ENCODE measurements around the gene ZNF414. TPM values are rescaled to one million over a fixed set of nuclear protein-coding genes. Genes with fewer than 3 reads are reported as not detected.
"Not testable (repeated sequence)": the region's sequence is repeated elsewhere in the genome, so short reads cannot be mapped to it uniquely, and the experiment has no call there.

ZNF414 gene, protein sequence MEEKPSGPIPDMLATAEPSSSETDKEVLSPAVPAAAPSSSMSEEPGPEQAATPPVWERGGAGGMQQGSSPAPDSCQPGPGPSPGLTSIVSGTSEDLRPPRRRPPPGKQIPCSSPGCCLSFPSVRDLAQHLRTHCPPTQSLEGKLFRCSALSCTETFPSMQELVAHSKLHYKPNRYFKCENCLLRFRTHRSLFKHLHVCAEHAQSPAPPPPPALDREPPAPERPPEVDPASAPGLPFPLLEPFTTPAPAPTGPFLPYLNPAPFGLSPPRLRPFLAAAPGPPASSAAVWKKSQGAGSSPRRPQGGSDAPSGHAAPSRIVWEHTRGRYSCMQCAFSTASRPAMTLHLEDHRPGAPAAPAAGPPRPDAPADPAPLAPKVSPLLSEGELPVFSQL
- 3.8 and 11.8 TPM in 2 replicates for total RNA-seq (2014; rRNA removed; shearing (Covaris generic); ENCODE audit: low replicate concordance)

- Histone ChIP-seq H2AFZ (ENCODE audit: low read length) (no peak within 1 kb of the TSS; the same call in 1 of the 2 replicates), H3K79me2 (ENCODE audit: low read length) (peaks cover 13% of the 10 kb centered on the region), H3K27ac (ENCODE audit: low read length) (peak within 1 kb of the TSS; percentile 69), H3K9ac (ENCODE audit: low read length) (peak within 1 kb of the TSS; percentile 91), H4K20me1 (ENCODE audit: insufficient read depth, low read depth, low read length) (no peaks in the 10 kb centered on the region), H3K36me3 (ENCODE audit: insufficient read depth, low read length) (no peaks in the 10 kb centered on the region), H3K9me2 (replicated peaks; ENCODE audit: insufficient read depth, low read length) (no peaks in the 10 kb centered on the region), H3K9me3 (ENCODE audit: low read length) (no peaks in the 10 kb centered on the region), H3K27me3 (ENCODE audit: low read length) (no peaks in the 10 kb centered on the region), H3K4me2 (ENCODE audit: low read depth, low read length, poor library complexity, severe bottlenecking) (peak within 1 kb of the TSS; percentile 92), H3K4me1 (ENCODE audit: low read length) (peaks cover 20% of the 10 kb centered on the region), H3K4me3 (ENCODE audit: low read length) (peak within 1 kb of the TSS; percentile 82)
- DNase-seq = peak; percentile 98
Measured at GRCh38 chr19:8513687-8514504, at the start of gene ZNF414. TSS of gene ZNF414 (minus strand) at chr19:8514167. CDS start at chr19:8514046, 121 bp downstream.

DNA sequence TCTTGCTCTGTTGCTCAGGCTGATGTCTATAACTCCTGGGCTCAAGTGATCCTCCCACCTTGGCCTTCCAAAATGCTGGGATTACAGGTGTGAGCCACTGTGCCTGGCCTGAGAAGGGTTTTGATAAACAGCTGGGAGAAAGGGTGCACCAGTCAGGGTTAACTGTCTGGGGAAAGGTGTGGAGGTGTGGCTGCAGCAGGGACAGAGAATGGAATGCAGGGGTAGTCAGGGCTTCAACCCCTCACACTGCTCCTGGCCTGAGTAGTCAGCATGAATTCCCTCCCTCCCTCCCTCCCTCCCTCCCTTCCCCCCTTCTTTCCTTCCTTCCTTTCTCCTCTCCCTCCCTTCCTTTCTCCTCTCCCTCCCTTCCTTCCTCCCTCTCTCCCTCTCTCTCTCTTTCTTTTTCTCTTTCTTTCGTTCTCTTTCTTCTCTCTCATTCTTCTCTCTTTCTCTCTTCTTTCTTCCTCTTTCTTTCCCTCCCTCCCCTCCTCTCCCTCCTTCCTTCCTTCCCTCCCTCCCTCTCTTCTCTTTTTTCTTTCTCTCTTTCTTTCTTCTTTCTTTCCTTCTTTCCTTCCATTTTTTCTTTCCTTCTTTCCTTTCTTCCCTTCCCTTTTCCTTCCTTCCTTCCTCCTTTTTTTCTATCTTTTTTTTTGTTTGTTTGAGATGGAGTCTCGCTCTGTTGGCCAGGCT is 47.3 kb upstream of the ZNF414 start:
- no peak overlapping the region for H3K9ac ChIP-seq (ENCODE audit: low read length)
- no peaks in the 10 kb centered on the region for H3K4me1 ChIP-seq (ENCODE audit: low read length)
- no peaks in the 10 kb centered on the region for H3K9me3 ChIP-seq (ENCODE audit: low read length)
- no peak overlapping the region for H3K27ac ChIP-seq (ENCODE audit: low read length)
- no peaks in the 10 kb centered on the region for H3K79me2 ChIP-seq (ENCODE audit: low read length)
- H3K9me2 ChIP-seq (replicated peaks; ENCODE audit: insufficient read depth, low read length) = no peaks in the 10 kb centered on the region
- DNase-seq = no peak
- no peaks in the 10 kb centered on the region for H3K36me3 ChIP-seq (ENCODE audit: insufficient read depth, low read length)
- H3K4me3 ChIP-seq (ENCODE audit: low read length) = no peak overlapping the region
- H3K4me2 ChIP-seq (ENCODE audit: low read depth, low read length, poor library complexity, severe bottlenecking) = no peak overlapping the region
- no peak overlapping the region for H2AFZ ChIP-seq (ENCODE audit: low read length)
- H4K20me1 ChIP-seq (ENCODE audit: insufficient read depth, low read depth, low read length) = no peaks in the 10 kb centered on the region
- no peaks in the 10 kb centered on the region for H3K27me3 ChIP-seq (ENCODE audit: low read length)

DNA sequence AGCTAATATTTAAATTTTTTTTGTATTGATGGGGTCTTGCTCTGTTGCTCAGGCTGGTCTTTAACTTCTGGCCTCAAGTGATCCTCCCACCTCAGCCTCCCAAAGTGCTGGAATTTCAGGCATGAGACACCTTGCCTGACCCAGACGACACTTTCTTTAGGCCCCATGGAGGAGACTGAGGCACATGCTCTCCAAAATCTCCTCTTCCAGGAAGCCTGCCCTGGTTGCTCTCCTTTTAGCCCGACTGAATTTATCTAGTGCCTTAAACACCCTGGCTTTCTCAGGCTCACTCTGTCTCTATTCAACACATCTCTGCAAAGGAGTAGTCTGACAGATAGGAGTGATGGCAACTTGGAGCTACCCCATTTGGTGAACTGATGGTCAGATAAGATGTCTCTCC is 44.4 kb upstream of the ZNF414 start:
- H3K27ac ChIP-seq (ENCODE audit: low read length) = no peak overlapping the region
- no peaks in the 10 kb centered on the region for H3K9me2 ChIP-seq (replicated peaks; ENCODE audit: insufficient read depth, low read length)
- no peaks in the 10 kb centered on the region for H3K27me3 ChIP-seq (ENCODE audit: low read length)
- DNase-seq = no peak
- no peaks in the 10 kb centered on the region for H3K79me2 ChIP-seq (ENCODE audit: low read length)
- H3K9ac ChIP-seq (ENCODE audit: low read length) = no peak overlapping the region
- no peaks in the 10 kb centered on the region for H3K4me1 ChIP-seq (ENCODE audit: low read length)
- H3K4me3 ChIP-seq (ENCODE audit: low read length) = no peak overlapping the region
- no peaks in the 10 kb centered on the region for H3K36me3 ChIP-seq (ENCODE audit: insufficient read depth, low read length)
- H3K4me2 ChIP-seq (ENCODE audit: low read depth, low read length, poor library complexity, severe bottlenecking) = no peak overlapping the region
- no peaks in the 10 kb centered on the region for H4K20me1 ChIP-seq (ENCODE audit: insufficient read depth, low read depth, low read length)
- H2AFZ ChIP-seq (ENCODE audit: low read length) = no peak overlapping the region
- H3K9me3 ChIP-seq (ENCODE audit: low read length) = no peaks in the 10 kb centered on the region

DNA sequence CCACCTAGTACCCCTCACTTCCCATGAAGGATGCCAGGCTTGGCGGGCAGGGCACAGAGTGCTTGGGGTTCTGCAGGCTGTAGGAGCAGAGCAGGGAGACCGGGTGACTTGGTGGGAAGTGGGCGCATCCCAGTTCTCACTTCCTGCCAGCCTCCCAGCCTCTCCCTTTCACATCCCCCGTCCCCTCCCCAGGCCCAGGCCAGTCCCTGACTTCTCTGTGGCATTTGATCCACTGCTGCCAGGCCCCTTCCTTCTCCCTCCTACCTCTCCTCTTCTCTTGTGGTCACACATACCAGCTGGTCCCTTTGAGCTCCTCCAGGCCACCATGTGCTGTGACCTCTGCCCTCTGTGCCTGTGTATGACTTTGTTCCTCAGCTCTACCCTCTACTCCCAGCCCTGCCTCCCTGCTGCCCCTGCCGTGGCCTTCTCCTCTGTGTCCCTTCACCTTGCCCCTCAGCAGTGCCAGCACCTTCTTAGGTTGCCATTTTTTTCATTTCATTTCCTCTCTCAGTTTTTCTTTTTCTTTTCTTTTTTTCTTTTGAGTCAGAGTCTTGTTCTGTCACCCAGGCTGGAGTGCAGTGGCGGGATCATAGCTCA is 43.8 kb upstream of the ZNF414 start:
- no peaks in the 10 kb centered on the region for H4K20me1 ChIP-seq (ENCODE audit: insufficient read depth, low read depth, low read length)
- H3K9ac ChIP-seq (ENCODE audit: low read length) = no peak overlapping the region
- no peaks in the 10 kb centered on the region for H3K27me3 ChIP-seq (ENCODE audit: low read length)
- no peaks in the 10 kb centered on the region for H3K9me2 ChIP-seq (replicated peaks; ENCODE audit: insufficient read depth, low read length)
- DNase-seq = no peak
- no peaks in the 10 kb centered on the region for H3K36me3 ChIP-seq (ENCODE audit: insufficient read depth, low read length)
- H3K27ac ChIP-seq (ENCODE audit: low read length) = no peak overlapping the region
- H3K9me3 ChIP-seq (ENCODE audit: low read length) = no peaks in the 10 kb centered on the region
- H3K79me2 ChIP-seq (ENCODE audit: low read length) = no peaks in the 10 kb centered on the region
- no peak overlapping the region for H3K4me3 ChIP-seq (ENCODE audit: low read length)
- H3K4me1 ChIP-seq (ENCODE audit: low read length) = no peaks in the 10 kb centered on the region
- no peak overlapping the region for H3K4me2 ChIP-seq (ENCODE audit: low read depth, low read length, poor library complexity, severe bottlenecking)
- H2AFZ ChIP-seq (ENCODE audit: low read length) = no peak overlapping the region

- H3K27ac ChIP-seq (ENCODE audit: low read length); H4K20me1 ChIP-seq (ENCODE audit: insufficient read depth, low read depth, low read length); H3K9ac ChIP-seq (ENCODE audit: low read length); H3K79me2 ChIP-seq (ENCODE audit: low read length); H3K4me1 ChIP-seq (ENCODE audit: low read length); H3K4me2 ChIP-seq (ENCODE audit: low read depth, low read length, poor library complexity, severe bottlenecking); H3K27me3 ChIP-seq (ENCODE audit: low read length); H3K36me3 ChIP-seq (ENCODE audit: insufficient read depth, low read length); H3K9me3 ChIP-seq (ENCODE audit: low read length); H3K4me3 ChIP-seq (ENCODE audit: low read length); H2AFZ ChIP-seq (ENCODE audit: low read length); H3K9me2 ChIP-seq (replicated peaks; ENCODE audit: insufficient read depth, low read length); DNase-seq: not testable (repeated sequence)
Measured at GRCh38 chr19:8553729-8554128, 39.8 kb upstream of the ZNF414 start.

- peak; percentile 81 for DNase-seq
- no peak overlapping the region for H3K4me2 ChIP-seq (ENCODE audit: low read depth, low read length, poor library complexity, severe bottlenecking)
- H3K4me1 ChIP-seq (ENCODE audit: low read length) = no peaks in the 10 kb centered on the region
- H3K9me2 ChIP-seq (replicated peaks; ENCODE audit: insufficient read depth, low read length) = no peaks in the 10 kb centered on the region
- 0 out of 2 replicates have a peak overlapping the region, but pooled peaks have one; percentile 36 for H2AFZ ChIP-seq (ENCODE audit: low read length)
- H3K27me3 ChIP-seq (ENCODE audit: low read length) = no peaks in the 10 kb centered on the region
- no peak overlapping the region for H3K27ac ChIP-seq (ENCODE audit: low read length)
- no peaks in the 10 kb centered on the region for H3K79me2 ChIP-seq (ENCODE audit: low read length)
- no peaks in the 10 kb centered on the region for H4K20me1 ChIP-seq (ENCODE audit: insufficient read depth, low read depth, low read length)
- H3K9ac ChIP-seq (ENCODE audit: low read length) = no peak overlapping the region
- no peaks in the 10 kb centered on the region for H3K9me3 ChIP-seq (ENCODE audit: low read length)
- H3K36me3 ChIP-seq (ENCODE audit: insufficient read depth, low read length) = no peaks in the 10 kb centered on the region
- H3K4me3 ChIP-seq (ENCODE audit: low read length) = no peak overlapping the region
Measured at GRCh38 chr19:8552810-8553209, 38.8 kb upstream of the ZNF414 start.

DNA sequence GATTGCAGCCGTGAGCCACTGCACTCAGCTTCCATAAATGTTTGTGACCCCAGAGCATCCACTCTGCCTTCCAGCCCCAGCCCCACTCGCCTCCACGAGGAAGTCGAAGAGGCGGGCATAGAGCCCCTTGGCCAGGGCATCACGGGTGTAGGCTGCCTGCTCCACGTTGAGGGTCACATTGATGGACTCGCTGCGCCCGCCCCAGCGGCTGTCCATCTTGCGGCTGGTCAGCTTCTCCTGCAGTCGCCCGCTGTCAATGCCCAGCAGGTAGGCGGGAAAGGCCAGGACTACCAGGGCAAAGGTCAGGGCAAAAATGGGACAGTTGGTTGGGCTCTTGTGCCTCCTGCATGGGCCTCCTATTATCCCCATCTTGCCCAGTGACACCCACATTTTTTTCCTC is 36.1 kb upstream of the ZNF414 start:
- H3K9ac ChIP-seq (ENCODE audit: low read length) = no peak overlapping the region
- no peak for DNase-seq
- H3K27me3 ChIP-seq (ENCODE audit: low read length) = no peaks in the 10 kb centered on the region
- H3K9me3 ChIP-seq (ENCODE audit: low read length) = no peaks in the 10 kb centered on the region
- H3K4me1 ChIP-seq (ENCODE audit: low read length) = no peaks in the 10 kb centered on the region
- no peaks in the 10 kb centered on the region for H4K20me1 ChIP-seq (ENCODE audit: insufficient read depth, low read depth, low read length)
- H3K79me2 ChIP-seq (ENCODE audit: low read length) = no peaks in the 10 kb centered on the region
- no peaks in the 10 kb centered on the region for H3K36me3 ChIP-seq (ENCODE audit: insufficient read depth, low read length)
- H3K9me2 ChIP-seq (replicated peaks; ENCODE audit: insufficient read depth, low read length) = no peaks in the 10 kb centered on the region
- no peak overlapping the region for H3K27ac ChIP-seq (ENCODE audit: low read length)
- no peak overlapping the region for H3K4me2 ChIP-seq (ENCODE audit: low read depth, low read length, poor library complexity, severe bottlenecking)
- H3K4me3 ChIP-seq (ENCODE audit: low read length) = no peak overlapping the region
- H2AFZ ChIP-seq (ENCODE audit: low read length) = no peak overlapping the region
